Measurements from ENCODE around the gene ATG16L1.

ATG16L1 gene

GRCh38 chr2:233338046-233338445, 86.6 kb downstream of the ATG16L1 start:
- DNase-seq = no peak

GRCh38 chr2:233338812-233339368, 87.4 kb downstream of the ATG16L1 start:
- no peak for DNase-seq

GRCh38 chr2:233339427-233339826, 88.0 kb downstream of the ATG16L1 start:
- DNase-seq = no peak

- DNase-seq = no peak
Measured at GRCh38 chr2:233341296-233341695, 89.8 kb downstream of the ATG16L1 start.

GRCh38 chr2:233342301-233342700, 90.8 kb downstream of the ATG16L1 start:
- no peak for DNase-seq

GRCh38 chr2:233343171-233343705, 91.8 kb downstream of the ATG16L1 start:
- DNase-seq = no peak
